ENCODE measurements around the gene TSPEAR. TPM values are rescaled to one million over a fixed set of nuclear protein-coding genes. Genes with fewer than 3 reads are reported as not detected.
"Not testable (repeated sequence)": the region's sequence is repeated elsewhere in the genome, so short reads cannot be mapped to it uniquely, and the experiment has no call there.

The TSPEAR gene
- total RNA-seq, 1 experiment from 2014 or later = not detected

GRCh38 chr21:44612669-44613229 is 98.6 kb downstream of the TSPEAR start:
- no peak for TF ChIP-seq CTCF (IDR thresholded peaks at IDR 0.05; ENCODE audit: unreplicated experiment)
- Mint-ChIP-seq H3K27ac (ENCODE audit: low read depth, unreplicated experiment) (no peak overlapping the region), H3K27me3 (ENCODE audit: insufficient read depth, unreplicated experiment) (peaks cover 69% of the 10 kb centered on the region), H3K4me1 (ENCODE audit: insufficient read depth, unreplicated experiment) (peaks cover 8% of the 10 kb centered on the region), H3K9me3 (ENCODE audit: unreplicated experiment) (peaks cover 25% of the 10 kb centered on the region), H3K4me3 (ENCODE audit: unreplicated experiment) (no peak overlapping the region), H3K36me3 (ENCODE audit: insufficient read depth, unreplicated experiment) (no peaks in the 10 kb centered on the region)
- CTCF ChIA-PET = interaction anchor here (0.5 to 1.1 kb wide), 2 partner anchors 130 to 180 kb away, joined by 3 read pairs; no protein-coding TSS in a partner anchor
- DNase-seq (ENCODE audit: unreplicated experiment) = no peak
- BruUV-seq (replicated peaks) = no TSS peak
- POLR2A ChIA-PET = no interaction called here
- intact Hi-C loops (cut with micrococcal nuclease) = no loop called here

GRCh38 chr21:44612029-44612486 is 99.3 kb downstream of the TSPEAR start, which contains the start of gene KRTAP10-8:
TSS of gene KRTAP10-8 (plus strand) at chr21:44612079. CDS start at chr21:44612101, 22 bp downstream.
- no peak within 1 kb of the TSS for H3K27ac Mint-ChIP-seq (ENCODE audit: low read depth, unreplicated experiment)
- intact Hi-C loops (cut with micrococcal nuclease) = no loop called here
- no TSS peak for BruUV-seq (replicated peaks)
- H3K4me3 Mint-ChIP-seq (ENCODE audit: unreplicated experiment) = no peak within 1 kb of the TSS
- no peak for DNase-seq (ENCODE audit: unreplicated experiment)
- H3K9me3 Mint-ChIP-seq (ENCODE audit: unreplicated experiment) = peaks cover 25% of the 10 kb centered on the region
- ChIA-PET POLR2A (no interaction called here), CTCF (no interaction called here)
- peaks cover 8% of the 10 kb centered on the region for H3K4me1 Mint-ChIP-seq (ENCODE audit: insufficient read depth, unreplicated experiment)
- no peaks in the 10 kb centered on the region for H3K36me3 Mint-ChIP-seq (ENCODE audit: insufficient read depth, unreplicated experiment)
- H3K27me3 Mint-ChIP-seq (ENCODE audit: insufficient read depth, unreplicated experiment) = peaks cover 69% of the 10 kb centered on the region
- no peak for TF ChIP-seq CTCF (IDR thresholded peaks at IDR 0.05; ENCODE audit: unreplicated experiment)

- DNase-seq (ENCODE audit: unreplicated experiment) = no peak
- Mint-ChIP-seq H3K9me3 (ENCODE audit: unreplicated experiment) (peaks cover 25% of the 10 kb centered on the region), H3K27ac (ENCODE audit: low read depth, unreplicated experiment) (no peak overlapping the region), H3K36me3 (ENCODE audit: insufficient read depth, unreplicated experiment) (no peaks in the 10 kb centered on the region), H3K4me3 (ENCODE audit: unreplicated experiment) (no peak overlapping the region), H3K27me3 (ENCODE audit: insufficient read depth, unreplicated experiment) (peaks cover 69% of the 10 kb centered on the region), H3K4me1 (ENCODE audit: insufficient read depth, unreplicated experiment) (peaks cover 6% of the 10 kb centered on the region)
- TF ChIP-seq CTCF (IDR thresholded peaks at IDR 0.05; ENCODE audit: unreplicated experiment) = no peak
- ChIA-PET CTCF (no interaction called here), POLR2A (no interaction called here)
- intact Hi-C loops (cut with micrococcal nuclease) = no loop called here
- BruUV-seq (replicated peaks) = no TSS peak
Measured at GRCh38 chr21:44611551-44611950, 99.8 kb downstream of the TSPEAR start.

GRCh38 chr21:44610157-44610843 is 101.1 kb downstream of the TSPEAR start:
- BruUV-seq (replicated peaks); intact Hi-C loops (cut with micrococcal nuclease): not testable (repeated sequence)
- H3K27me3 Mint-ChIP-seq (ENCODE audit: insufficient read depth, unreplicated experiment) = peaks cover 69% of the 10 kb centered on the region

More at GRCh38 chr21:44610157-44610843, 101.1 kb downstream of the TSPEAR start:
- H3K4me3 Mint-ChIP-seq (ENCODE audit: unreplicated experiment); DNase-seq (ENCODE audit: unreplicated experiment); H3K27ac Mint-ChIP-seq (ENCODE audit: low read depth, unreplicated experiment); H3K4me1 Mint-ChIP-seq (ENCODE audit: insufficient read depth, unreplicated experiment); H3K36me3 Mint-ChIP-seq (ENCODE audit: insufficient read depth, unreplicated experiment); CTCF ChIA-PET: not testable (repeated sequence)
- POLR2A ChIA-PET = interaction anchor here (0.7 kb wide), 1 partner anchor 26 kb away, joined by 3 read pairs; no protein-coding TSS in a partner anchor
- H3K9me3 Mint-ChIP-seq (ENCODE audit: unreplicated experiment) = peaks cover 25% of the 10 kb centered on the region
